Measurements from ENCODE around the gene NRXN3.

The NRXN3 gene

Small RNA genes within 50 kb of the gene (small RNA-seq; reads per million reads assigned to genes)
- 0.56 reads per million for gene RNA5SP388
